ENCODE measurements around the gene GLS.
"Not testable (repeated sequence)": the region's sequence is repeated elsewhere in the genome, so short reads cannot be mapped to it uniquely, and the experiment has no call there.

Gene GLS

DNA sequence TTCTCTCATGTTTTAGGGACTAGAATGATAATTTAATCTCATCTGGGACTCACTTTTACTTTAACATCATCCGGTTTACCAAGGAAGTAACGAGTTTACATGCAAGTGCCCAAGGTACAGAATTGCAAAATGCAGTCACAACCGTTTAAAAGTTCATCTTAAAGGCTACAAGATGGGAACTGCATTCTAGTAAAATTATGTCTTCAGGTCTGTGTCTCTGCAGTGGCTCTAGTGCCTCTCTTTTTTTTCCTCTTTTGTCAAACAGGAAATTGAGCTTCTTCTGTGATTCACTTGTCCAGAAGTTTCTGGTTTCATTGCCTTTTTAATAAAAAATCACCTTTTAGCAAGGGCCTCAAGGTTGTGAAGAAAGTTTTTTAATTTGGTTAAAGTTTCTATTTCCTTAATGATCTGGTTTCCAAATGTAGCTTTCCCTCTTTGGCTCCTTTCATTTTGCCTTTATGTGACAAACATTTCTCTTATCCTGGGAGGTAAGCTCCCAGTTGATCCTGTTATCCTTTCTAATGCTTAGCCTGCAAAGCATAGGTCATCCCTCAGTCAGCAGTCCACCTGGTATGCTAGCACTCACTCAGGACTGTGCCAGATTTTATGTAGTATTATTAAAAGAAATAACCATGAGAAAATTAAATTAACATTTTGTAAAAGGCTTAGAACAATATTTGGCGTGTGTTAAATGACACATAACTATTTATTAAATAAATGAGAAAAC lies 2.4 kb downstream of the GLS start:
- DNase-seq (ENCODE audit: low spot score): no peak

GRCh38 chr2:190885844-190886243 lies 5.2 kb downstream of the GLS start:
- DNase-seq (ENCODE audit: low spot score): not testable (repeated sequence)

DNA sequence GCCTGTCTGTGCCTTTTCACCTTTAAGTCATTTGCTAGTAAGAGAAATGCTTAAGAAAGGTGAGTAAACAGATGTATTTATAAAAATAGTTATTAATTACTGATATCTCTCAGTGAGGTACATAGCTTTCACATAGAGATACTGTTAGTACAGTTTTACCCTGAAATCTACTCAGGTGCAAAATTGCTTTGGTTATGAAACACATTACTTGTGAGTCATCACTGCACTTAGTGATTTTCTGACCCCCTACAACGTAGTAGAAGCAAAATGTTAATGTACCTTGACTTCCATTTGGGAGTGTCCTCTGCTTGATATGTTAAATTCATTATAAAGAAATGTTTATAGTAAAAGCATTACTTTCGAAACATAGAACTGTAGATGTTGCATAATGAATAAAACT lies 6.5 kb downstream of the GLS start:
- DNase-seq (ENCODE audit: low spot score): no peak

- no peak for DNase-seq (ENCODE audit: low spot score)
Observed at GRCh38 chr2:190888449-190888848, 7.8 kb downstream of the GLS start.

DNA sequence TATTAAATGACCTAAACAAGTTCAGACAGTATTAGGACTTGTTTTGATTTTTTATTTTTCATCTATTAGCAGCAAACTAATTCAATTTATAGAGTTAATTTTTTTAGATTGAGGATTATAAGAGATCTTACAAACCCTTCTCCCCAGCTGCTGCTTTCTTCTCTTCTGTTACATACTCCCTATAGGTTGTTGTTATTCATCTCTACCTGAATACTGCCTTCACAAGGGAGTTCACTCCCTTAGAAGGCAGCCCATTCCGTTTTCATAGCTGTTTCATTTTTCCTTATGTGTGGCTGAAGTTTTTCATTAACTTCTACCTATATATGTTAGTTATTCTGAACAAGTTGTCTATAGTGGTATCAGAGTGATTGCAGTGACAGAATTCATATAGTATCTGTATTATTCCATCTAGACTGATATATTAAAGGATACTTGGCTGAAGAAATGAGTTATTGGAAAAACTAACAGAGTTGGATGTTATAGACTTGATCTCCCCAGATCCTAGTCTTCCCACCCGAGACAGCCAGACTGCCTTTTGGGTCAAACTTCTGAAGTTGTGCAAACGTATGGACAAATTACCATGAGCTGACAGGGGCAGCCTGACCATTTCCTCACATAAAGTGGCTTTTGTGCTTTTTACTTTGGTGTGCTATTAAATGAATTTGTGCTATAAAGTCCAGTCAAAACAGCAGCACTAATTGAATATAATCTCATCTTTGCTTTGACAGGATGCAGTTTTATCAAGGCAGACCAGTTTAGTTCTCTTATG lies 8.7 kb downstream of the GLS start:
- no peak for DNase-seq (ENCODE audit: low spot score)

DNA sequence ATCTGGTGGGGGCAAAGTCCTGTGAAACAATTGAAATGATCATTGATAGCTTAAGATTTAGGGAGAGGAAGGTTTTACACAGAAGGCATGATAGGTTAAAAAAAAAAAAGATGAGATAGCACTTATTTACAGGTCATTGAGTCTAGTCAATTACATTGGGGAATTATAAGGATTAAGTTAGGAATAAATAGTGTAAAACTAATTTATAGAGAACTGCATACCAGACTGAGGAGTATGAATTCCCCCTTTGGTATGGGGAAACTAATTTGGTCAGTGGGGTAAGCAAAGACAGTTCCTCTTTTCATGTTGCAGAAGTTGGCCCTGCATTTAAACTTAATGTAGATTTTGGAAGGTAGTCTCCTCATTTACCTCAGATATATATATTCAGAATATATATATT lies 10.8 kb downstream of the GLS start:
- DNase-seq (ENCODE audit: low spot score): no peak

DNA sequence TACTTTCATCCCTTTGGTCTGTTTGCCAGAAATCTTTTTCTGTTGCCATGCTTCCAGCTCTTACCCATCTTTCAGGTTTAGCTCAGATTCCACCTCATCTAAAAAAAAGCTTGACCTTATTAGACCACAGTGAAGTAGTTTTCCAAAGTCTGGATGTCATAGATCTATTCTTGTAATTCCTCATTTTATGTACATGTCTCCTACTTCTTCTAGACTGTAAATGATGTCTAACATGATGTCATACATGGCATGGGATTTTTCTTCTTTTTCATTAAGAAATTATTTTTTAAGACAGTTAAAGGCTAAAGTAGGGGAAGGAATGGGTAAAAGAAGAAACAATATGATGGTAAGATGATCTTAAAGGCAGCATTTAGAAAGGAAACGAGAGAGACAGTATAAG lies 11.3 kb downstream of the GLS start:
- no peak for DNase-seq (ENCODE audit: low spot score)

GRCh38 chr2:190893157-190893556 lies 12.5 kb downstream of the GLS start:
- DNase-seq (ENCODE audit: low spot score): no peak

DNA sequence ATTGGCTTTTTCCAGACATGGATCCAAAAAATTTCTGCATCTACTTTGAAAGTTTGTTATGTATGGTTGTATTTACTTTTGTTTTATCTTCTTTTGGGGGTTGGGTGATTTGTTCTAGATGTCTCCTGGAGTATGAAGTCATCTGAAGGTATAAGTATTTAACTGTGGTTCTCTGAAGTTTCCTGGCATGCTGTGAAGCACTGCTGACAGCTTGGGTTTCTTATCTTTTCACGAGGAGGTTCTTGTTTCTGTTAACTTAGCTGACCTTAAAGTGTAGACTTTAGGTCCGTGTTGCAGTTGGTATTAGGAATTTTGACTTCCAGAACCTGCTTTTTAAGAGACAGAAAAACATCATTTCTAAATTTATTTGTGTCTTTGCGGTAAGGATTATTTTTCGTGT lies 15.9 kb downstream of the GLS start:
- no peak for DNase-seq (ENCODE audit: low spot score)

DNA sequence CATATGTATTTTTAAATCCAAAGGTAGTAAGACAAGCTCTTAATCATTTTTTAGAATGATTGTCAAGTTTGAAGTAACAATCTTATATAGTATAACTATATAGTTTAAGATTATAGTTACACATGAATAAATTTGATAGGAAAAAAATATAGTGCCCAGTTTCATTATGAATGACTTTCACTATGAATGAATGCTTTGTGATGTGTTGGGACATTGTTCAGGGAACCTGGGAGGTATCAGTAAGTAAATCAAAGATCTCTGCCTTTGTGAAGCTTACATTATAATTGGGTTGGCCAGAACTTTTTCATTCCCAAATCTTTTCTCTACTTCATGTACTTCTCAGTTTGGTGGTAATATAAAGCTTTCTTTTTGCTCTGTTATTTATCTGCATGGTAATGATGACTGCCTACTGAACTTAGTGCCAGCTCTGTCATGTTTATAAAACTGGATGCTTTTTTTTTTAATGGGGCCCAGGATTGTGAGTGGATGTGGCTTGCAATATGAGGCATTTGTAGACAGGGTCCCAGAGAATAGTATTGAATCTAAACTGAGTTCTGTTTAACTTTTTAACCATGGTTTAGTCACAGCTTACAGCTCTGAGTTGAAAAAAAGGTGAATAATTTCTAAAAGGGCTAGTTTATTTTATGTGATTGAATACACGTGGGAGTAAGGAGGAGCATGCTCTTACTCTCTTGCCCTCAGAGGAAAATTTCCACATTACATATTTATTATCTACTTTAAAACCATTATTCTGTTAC lies 23.3 kb downstream of the GLS start:
- no peak for DNase-seq (ENCODE audit: low spot score)

- DNase-seq (ENCODE audit: low spot score): no peak
Observed at GRCh38 chr2:190904640-190905261, 24.1 kb downstream of the GLS start.

GRCh38 chr2:190908532-190908931 lies 27.9 kb downstream of the GLS start:
- DNase-seq (ENCODE audit: low spot score): no peak

GRCh38 chr2:190909680-190910079 lies 29.1 kb downstream of the GLS start:
- DNase-seq (ENCODE audit: low spot score): no peak

GRCh38 chr2:190910341-190911136 lies 29.9 kb downstream of the GLS start:
- DNase-seq (ENCODE audit: low spot score): no peak

GRCh38 chr2:190911813-190912212 lies 31.2 kb downstream of the GLS start:
- DNase-seq (ENCODE audit: low spot score): no peak

- DNase-seq (ENCODE audit: low spot score): no peak
Observed at GRCh38 chr2:190912726-190913125, 32.1 kb downstream of the GLS start.

- no peak for DNase-seq (ENCODE audit: low spot score)
Observed at GRCh38 chr2:190913725-190914124, 33.1 kb downstream of the GLS start.

- no peak for DNase-seq (ENCODE audit: low spot score)
Observed at GRCh38 chr2:190916829-190917228, 36.2 kb downstream of the GLS start.

GRCh38 chr2:190920085-190920484 lies 39.5 kb downstream of the GLS start:
- no peak for DNase-seq (ENCODE audit: low spot score)

- DNase-seq (ENCODE audit: low spot score): no peak
Observed at GRCh38 chr2:190922376-190922775, 41.8 kb downstream of the GLS start.

DNA sequence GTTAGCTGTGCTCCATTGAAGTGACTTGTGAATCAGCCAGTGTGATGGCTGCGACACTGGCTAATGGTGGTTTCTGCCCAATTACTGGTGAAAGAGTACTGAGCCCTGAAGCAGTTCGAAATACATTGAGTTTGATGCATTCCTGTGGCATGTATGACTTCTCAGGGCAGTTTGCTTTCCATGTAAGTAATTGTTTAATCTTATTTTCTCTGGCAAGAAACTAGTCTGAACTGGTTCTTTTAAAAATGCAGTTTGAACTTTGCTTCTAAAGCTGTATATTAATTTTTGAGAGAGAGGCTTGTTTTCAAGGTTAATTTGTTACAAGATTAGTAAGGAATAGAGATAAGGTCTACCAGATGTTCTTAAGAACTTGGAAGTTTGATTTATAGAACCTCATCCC lies 46.7 kb downstream of the GLS start:
- DNase-seq (ENCODE audit: low spot score): peak; percentile 19

Data from SK-N-DZ (cell line).